HG02870 (cell line): ENCODE data around the gene CELA2A.
"Not testable (repeated sequence)": the region's sequence is repeated elsewhere in the genome, so short reads cannot be mapped to it uniquely, and the experiment has no call there.

ENCODE experiments used
- ATAC-seq: cut with Tn5 transposase; IDR thresholded peaks from one replicate; pipeline ENCODE4 v1.9.1; 2021; ENCODE audit warnings: mild to moderate bottlenecking, moderate library complexity; ENCODE audit not compliant: unreplicated experiment

Gene CELA2A

DNA sequence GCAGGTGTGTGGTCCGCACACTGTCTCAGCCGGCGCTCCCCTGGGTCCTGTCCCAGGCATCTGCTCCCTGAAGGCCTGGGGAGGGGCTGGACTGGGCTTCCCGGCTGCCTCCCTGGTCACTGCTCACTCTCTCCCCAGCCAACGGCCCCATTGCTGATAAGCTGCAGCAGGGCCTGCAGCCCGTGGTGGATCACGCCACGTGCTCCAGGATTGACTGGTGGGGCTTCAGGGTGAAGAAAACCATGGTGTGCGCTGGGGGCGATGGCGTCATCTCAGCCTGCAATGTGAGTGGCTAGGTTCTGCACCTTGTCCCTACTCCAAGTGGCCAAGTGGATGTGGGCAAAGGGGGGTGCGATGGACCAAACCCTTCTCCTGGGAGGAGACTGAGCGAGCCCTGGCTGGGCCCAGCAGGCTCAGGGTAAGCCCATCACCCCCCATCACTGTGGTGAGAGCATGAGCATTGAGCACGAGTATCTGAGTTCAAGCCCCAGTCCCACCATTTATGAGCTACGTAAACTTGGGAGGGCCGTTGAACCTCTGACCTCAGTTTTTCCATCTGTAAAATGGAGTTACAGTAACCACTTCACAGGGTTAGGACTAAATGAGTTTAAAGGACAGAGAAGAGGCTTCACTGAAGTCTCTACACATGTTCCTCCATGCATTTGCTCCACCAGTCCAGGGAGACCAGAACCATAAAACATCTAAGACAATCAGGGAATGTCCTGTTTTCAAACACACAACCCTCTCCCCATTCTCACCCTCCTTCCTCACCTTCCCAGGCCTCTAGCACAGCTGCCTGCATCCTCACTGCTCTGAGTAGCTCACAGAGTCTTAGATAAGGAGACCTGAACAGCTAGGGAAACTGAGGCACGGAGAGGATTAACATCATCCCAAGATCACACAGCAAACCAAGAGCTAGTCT, 11.8 kb upstream of the CELA2A start:
- ATAC-seq = no peak

DNA sequence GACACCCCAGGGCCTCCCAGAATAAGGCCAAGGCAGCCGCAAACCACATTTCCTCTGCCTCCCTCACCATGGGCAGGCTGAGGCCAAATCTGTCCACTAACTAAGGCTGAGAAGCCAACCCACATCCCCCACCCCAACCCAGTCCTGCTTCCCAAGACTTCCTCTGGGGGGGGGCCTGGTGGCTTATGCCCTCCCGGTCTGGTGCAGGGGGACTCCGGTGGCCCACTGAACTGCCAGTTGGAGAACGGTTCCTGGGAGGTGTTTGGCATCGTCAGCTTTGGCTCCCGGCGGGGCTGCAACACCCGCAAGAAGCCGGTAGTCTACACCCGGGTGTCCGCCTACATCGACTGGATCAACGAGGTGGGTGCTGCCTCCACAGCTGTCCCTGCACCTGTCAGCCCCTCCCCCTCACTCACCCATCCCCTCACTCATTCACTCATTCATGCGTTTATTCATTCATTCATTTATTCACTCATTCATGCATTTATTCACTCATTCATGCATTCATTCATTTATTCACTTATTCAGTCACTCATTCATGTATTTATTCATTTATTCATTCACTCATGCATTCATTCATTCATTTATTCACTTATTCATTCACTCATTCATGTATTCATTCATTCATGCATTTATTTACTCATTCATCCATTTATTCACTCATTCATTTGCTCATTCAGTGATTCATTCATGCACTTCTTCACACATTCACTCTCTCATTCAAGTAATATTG, 11.0 kb upstream of the CELA2A start:
- ATAC-seq = no peak

DNA sequence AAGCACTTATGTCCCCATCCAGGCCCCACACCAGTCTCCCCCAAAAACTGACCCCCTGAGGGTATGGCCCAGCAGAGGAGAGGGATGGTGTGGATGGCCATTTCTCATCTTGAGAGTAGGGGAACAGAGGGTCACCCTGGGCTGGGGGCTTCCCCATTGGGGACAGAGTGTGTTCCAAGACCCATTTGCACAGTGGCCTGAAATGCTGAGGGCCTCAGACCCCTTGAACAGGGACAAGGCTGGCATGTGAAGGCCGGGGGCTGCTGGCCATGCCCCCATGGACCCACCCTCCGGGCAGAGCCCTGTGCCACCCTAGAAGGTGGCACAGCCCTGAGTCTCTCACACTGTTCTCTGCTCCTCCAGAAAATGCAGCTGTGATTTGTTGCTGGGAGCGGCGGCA, 10.3 kb upstream of the CELA2A start:
- no peak for ATAC-seq

DNA sequence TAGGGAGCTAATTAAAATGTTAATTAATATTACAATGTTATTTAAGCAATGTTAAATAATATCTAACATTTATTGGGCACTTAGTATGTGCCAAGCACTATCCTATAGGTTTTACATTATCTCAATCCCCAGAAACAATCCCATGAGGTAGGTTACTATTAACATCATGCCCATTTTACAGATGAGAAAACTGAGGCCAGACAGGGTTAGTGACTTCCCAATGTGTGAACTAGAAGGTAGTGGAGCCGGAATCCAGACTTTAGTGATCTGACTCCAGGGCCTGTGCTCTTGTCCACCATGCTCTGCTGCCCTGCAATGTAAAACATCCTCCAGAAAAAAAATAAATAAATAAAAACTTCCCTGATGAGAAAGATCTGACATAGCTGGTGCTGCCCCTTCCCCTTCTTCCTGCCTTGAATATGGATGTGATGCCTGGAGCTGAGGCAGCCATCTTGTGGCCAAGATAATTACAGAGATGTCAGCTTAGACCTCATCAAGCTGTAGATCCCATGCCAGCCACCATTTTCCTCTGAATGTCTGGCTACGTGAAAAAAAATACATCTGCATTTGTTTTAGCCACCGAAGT, 7.6 kb upstream of the CELA2A start:
- ATAC-seq = no peak

DNA sequence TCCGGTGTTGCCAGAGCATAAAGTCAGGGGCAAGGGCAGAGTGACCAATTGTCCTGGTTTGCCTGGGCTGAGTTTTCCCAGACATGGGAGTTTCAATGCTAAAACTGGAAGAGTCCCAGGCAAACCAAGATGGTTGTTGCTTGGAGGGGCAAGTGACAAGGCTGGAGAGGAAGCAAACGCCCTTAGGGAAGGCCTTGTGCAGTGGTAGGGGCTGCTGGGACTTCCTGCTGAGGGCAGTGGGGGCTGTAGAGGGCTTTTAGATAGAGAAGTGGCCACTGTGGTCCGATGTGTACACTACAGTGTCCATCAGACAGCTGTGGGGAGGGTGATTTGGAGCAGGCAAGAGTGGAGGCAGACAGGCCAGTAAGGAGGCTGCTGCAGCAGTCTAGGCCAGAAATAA, 7.0 kb upstream of the CELA2A start:
- ATAC-seq = no peak

DNA sequence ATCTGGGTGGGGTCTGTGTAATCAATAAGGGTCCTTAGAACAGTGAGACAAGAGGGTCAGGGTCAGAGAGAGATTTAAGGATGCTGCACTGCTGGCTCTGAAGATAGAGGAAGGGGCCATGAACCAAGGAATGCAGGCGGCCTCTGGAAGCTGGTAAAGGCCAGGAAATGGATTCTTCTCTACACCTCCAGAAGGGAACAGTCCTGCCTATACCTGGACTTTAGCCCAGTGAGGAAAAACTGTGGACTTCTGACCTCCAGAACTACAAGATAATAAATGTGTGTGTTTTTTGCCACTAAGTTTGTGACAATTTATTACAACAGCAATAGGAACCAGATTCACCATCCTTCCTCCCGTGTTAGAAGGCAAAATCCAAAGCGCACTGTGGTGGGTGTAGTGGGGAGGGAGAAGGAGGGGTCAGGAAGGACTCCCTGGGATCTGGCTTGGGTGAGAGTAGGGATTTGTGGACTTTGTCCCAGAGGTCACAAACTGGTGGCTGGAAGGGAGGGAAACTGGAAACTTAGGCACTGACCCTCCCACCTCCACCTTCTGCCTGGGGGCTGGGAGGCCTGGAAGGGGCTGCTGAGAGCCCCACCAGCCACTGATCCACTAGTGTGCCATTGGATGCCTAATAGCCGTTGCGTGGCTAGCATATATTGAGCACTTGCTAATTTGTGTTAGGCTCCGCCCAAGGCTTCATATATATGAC, 5.4 kb upstream of the CELA2A start:
- no peak for ATAC-seq

DNA sequence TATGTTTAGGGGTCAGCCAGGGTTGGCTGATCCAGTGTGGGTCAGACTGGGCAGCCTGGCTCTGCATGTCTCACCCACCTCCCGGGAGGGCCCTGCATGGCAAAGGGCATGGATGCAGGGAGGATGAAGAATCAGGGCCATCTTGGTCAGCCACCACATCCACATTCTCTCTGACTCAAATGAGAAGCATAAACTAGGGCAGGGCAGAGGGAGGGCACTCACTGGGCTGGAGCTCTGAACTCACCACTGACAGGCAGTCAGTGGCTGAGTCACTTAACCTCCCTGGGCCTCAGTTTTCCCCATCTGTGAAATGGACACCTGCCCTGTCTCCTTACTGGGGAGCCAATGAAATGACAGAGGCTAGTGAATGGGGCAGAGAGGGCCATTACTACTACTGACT, 4.3 kb upstream of the CELA2A start:
- ATAC-seq = no peak

DNA sequence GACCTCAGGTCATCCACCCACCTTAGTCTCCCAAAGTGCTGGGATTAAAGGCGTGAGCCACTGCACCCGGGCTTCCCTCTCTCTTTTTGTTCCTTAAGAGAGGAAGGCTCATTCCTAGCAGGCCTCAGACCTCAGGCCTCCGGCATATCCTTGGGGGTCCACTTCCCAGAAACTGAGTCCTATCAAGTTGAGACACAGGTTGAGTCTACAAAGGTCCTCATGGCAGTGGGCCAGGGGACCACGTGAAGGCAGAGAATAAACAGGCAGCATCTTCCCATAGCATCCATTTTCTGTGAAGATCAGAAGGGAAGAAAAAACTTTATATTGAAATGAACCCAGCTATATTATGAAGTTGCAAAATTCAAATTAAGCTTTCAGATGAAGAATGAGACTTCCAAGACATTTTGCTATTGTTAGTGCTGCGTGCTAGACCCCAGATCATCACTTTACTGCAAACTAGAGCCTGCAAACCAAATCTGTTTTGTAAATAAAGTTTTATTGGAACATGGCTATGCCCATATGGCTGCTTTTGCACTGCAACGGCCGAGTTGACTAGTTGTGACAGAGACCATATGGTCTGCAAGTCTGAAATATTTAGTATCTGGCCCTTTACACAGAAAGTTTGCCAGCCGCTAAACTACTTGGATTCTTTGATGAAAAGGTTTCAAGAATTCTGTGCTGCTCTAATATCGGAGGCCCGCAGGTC, 3.5 kb upstream of the CELA2A start:
- ATAC-seq = no peak

DNA sequence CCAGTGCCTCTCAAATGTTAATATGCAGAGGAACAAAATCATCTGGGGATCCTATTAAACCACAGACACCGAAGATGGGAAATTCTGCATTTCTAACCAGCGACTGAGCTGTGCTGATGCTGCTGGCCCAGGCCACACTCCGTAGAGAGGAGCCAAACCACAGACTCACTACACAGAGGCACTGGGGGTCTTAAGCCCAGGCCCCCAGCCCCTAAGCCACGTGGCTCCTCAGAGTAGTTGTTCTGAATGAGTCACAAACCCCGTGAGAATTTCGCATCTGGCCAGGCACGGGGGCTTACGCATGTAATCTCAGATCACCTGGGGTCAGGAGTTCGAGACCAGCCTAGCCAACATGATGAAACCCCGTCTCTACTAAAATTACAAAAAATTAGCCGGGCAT, 2.8 kb upstream of the CELA2A start:
- no peak for ATAC-seq

DNA sequence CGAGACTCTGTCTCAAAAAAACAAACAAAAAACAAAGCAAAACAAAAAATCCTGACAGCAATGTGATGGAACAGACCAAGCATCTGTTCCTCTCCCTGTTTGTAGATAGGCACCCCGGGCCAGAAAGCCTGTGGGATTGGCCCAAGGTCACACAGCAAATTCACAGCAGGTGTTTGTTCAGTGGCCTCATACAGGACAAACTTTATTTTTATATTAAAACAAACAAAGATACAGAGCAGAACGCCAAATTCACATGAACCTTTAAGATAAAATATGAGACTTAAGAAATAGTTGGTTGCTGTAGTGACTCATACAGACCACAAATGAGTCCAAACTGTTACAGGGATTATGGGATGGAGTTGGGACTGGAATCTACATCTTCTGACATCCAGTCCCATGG, 2.3 kb upstream of the CELA2A start:
- no peak for ATAC-seq

DNA sequence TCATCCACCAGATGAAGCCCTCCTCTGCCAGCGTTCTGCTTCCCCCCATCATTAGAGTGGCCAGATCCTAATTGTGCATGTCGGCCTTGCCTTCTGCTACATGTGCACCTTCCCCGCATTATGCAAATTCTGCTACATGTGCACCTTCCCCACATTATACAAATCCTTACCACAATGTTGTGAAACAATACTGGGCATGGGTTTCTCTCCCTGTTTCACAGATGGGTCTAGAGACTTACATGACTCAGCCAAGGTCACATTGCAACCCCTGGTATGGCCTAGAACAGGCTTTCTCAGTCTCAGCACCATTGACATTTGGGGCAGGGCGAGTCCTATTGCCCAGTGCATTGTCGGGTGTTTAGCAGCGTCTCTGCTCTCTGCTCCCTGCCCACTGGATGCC, 1.0 kb upstream of the CELA2A start:
- no peak for ATAC-seq

DNA sequence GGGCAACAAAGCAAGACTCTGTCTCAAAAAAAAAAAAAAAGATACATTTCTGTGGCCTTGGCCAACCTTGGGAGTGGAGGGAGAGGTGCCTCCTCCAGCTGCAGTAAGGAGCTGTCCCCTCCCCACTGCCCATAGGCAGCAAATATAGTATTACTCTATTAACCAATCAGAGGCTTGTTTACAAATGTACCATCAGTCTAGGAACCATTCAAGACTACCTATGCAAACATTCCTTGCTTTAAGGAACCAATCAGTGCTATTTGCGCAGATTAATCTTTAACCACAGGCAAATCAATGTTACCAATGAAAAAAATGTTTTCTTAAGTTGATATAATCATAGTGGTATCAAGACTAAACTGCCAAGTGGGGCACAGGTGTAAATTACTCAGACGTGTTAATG, 1.1 kb downstream of the CELA2A start:
- no peak for ATAC-seq

DNA sequence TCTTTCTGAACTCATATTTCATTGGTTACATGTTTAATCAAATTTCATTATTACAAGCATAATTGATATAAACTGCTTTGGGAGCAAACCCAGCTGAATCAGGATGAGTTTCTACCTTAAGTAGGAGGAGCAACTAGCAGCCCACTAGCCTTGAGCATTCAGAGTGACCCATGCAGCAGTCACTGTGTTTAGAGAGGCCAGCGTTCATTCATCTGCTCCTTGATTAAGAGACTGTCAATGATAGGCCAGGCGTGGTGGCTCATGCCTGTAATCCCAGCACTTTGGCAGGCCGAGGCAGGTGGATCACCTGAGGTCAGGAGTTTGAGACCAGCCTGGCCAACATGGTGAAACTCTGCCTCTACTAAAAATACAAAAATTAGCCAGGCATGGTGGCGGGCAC, 1.9 kb downstream of the CELA2A start:
- ATAC-seq = not testable (repeated sequence)

DNA sequence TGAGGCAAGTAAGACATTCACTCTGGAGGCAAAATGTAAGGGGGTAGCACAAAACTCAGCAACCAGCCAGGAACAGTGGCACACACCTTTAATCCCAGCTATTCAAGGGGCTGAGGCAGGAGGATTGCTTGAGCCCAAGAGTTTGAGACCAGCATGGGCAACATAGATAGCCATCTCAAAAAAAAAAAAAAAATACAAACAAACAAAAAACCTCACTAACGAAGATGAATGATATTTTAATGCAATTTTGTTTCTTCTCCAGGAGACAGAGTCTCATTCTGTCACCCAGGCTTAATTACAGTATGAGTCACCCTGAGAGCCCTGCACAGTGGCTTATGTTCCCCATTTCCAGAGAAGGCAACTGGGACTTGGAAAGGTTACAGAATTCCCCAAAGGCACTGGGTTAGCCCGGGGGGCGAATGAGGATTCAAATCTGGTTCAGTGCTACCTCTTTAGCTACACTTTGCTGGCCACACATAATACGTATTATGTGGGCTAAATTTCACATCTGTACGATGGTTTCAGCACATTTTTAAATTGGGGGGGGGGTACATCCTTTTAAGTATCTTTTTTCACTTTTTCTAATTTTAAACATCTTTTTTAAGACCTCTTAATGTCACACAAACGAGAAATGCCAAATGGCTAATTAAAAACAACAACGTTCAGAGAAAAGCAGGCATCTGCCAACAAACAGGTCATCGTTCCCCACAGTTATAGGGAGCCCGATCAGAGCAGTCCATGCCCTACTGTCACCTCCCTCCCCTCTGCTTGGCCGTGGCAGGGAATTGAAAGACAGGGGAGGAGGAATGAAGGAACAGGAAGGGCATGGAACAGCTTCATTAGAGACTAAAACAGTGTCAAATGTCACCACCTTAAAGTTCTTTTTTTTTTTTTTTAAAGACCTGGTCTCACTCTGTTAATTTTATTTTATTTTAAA, 3.5 kb downstream of the CELA2A start:
- no peak for ATAC-seq

DNA sequence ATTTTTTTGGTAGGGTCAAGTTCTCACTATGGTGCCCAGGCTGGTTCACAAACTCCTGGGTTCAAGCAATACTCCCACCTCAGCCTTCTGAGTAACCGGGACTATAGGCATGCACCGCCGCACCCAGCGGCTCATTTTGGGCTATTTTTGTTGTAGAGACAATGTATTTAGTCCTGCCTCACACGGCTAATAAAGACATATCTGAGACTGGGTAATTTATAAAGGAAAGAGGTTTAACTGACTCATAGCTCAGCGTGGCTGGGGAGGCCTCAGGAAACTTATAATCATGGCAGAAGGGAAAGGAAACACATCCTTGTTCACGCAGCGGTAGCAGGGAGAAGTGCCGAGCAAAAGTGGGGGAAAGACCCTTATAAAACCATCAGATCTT, 4.2 kb downstream of the CELA2A start:
- no peak for ATAC-seq

DNA sequence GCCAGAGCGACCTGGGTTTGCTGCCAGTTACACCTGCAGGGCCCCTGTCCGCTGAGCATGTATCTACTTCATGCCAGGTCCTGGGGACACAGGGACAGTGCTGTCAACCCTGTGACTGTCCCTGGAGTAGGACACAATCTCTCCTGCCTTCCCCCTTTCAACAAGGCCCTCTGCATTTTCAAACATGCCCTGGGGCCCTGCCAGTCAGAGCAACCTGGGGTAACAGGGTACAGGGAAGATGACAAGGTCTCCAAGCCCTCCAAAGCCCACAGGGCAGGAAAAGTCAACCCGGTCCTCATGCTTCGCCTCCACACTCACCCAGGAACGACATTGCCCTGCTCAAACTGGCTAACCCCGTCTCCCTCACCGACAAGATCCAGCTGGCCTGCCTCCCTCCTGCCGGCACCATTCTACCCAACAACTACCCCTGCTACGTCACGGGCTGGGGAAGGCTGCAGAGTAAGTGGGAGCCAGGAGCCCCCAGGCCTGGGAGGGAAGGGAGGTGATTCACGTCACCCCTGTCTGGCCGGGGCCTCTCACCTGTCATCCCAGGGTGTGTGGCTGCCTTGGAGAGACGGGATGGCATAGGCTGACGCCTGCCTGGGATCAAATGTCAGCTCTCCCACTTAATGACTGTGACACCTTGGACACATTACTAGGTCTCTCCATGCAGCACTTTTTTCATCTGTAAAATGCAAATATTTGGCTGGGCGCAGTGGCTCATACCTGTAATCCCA, 6.7 kb downstream of the CELA2A start:
- not testable (repeated sequence) for ATAC-seq

DNA sequence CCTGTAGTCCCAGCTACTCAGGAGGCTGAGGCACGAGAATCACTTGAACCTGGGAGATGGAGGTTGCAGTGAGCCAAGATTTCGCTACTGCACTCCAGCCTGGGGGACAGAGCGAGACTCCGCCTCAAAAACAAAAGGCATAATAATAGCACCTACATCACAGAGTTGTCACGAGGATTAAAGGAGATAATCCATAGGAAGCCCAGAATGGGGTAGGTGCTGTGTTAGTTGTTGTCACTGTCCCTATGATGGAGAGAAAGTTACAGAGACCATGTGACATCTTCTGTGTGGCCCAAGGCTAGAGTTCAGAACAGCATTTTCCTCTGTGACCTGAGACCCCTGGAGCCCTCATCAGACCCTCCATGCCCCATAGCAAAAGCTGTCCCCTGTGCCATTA, 7.4 kb downstream of the CELA2A start:
- ATAC-seq = not testable (repeated sequence)

DNA sequence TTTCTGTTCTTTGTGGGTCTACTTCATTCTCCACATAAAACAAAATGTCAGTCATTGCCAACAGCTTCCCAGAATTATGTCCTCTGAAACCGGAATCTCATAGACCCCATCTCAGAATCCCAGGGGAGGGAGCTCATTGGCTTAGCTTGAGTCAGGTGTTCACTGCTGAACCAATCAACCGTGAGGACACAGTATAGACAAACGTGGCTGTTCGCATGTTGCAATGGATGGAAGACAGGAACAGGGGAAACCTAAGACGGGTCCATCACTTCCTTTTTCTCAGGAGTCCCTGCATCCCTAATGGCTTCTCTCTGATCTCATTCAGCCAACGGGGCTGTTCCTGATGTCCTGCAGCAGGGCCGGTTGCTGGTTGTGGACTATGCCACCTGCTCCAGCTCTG, 9.1 kb downstream of the CELA2A start:
- no peak for ATAC-seq
